ENCODE measurements around the gene NRP2.

Gene NRP2

DNA sequence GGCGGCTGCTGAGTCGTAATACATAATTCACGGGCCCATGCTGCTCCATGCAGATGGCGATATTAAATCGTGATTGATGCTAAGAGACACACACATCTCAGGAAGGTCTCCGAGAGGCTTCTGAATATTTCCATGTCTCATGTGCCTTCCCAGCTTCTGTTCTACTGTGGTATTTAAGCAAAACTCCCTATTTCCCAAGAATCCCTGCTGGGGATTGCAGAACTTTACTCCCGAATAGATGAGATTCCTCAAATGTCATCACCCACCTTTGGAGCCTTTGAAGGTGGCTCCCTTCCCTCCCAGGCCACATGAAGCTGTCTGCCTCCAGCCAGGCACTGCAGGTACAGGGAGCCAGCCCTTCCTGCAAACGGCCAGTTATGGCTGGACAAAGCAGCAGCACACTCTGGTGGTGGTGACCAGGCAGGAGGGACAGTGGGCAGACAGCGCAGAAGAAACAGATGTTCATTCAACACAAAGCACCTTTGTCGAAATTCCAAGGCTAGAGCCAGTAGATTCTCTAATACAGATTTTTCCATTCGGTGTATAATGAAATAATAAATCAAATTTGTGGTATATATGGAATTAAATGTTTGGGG, 14.1 kb downstream of the NRP2 start:
- no peaks in the 10 kb centered on the region for H3K36me3 ChIP-seq (ENCODE audit: control insufficient read depth, insufficient read depth, low read length)

DNA sequence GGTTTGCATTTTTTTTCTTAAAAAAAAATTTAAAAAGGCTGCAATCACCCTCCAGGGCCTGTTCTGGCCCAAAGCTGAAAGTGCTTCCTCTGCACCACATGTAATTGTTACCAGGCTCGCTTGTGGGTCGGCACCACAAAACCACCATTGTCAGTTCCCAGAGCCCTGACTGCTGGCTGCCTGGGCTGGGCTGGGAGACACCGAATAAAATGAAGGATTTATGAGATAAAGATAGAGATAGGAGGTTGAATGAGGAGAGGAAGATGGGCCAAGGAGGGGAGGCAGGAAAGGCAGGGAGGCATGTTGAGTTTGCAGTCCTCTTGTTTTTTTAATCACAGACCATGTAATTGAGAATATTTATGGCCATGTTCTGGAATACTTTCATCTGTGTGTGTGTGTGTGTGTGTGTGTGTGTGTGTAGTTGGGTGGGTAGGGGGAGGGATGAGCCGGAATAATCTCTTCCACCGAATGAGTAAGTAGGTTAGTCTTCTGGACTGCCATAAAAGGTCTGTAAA, 14.7 kb downstream of the NRP2 start:
- Histone ChIP-seq H3K27me3 (replicated peaks; ENCODE audit: control insufficient read depth, insufficient read depth, low read length) (no peaks in the 10 kb centered on the region), H3K4me3 (replicated peaks; ENCODE audit: low read depth, low read length) (no peak overlapping the region), H3K36me3 (ENCODE audit: control insufficient read depth, insufficient read depth, low read length) (no peaks in the 10 kb centered on the region)
- TF ChIP-seq, protein P1, sequence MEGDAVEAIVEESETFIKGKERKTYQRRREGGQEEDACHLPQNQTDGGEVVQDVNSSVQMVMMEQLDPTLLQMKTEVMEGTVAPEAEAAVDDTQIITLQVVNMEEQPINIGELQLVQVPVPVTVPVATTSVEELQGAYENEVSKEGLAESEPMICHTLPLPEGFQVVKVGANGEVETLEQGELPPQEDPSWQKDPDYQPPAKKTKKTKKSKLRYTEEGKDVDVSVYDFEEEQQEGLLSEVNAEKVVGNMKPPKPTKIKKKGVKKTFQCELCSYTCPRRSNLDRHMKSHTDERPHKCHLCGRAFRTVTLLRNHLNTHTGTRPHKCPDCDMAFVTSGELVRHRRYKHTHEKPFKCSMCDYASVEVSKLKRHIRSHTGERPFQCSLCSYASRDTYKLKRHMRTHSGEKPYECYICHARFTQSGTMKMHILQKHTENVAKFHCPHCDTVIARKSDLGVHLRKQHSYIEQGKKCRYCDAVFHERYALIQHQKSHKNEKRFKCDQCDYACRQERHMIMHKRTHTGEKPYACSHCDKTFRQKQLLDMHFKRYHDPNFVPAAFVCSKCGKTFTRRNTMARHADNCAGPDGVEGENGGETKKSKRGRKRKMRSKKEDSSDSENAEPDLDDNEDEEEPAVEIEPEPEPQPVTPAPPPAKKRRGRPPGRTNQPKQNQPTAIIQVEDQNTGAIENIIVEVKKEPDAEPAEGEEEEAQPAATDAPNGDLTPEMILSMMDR (IDR thresholded peaks at IDR 0.05; ENCODE audit: insufficient read depth, low read length, poor library complexity, severe bottlenecking), result no peak
- DNase-seq (ENCODE audit: extremely low read depth, insufficient read length), result no peak

More for the DNA sequence above, 14.1 kb downstream of the NRP2 start:
- TF ChIP-seq, protein P1 (IDR thresholded peaks at IDR 0.05; ENCODE audit: insufficient read depth, low read length, poor library complexity, severe bottlenecking), result no peak
- Histone ChIP-seq H3K27me3 (replicated peaks; ENCODE audit: control insufficient read depth, insufficient read depth, low read length) (no peaks in the 10 kb centered on the region), H3K4me3 (replicated peaks; ENCODE audit: low read depth, low read length) (no peak overlapping the region)
- no peak for DNase-seq (ENCODE audit: extremely low read depth, insufficient read length)

DNA sequence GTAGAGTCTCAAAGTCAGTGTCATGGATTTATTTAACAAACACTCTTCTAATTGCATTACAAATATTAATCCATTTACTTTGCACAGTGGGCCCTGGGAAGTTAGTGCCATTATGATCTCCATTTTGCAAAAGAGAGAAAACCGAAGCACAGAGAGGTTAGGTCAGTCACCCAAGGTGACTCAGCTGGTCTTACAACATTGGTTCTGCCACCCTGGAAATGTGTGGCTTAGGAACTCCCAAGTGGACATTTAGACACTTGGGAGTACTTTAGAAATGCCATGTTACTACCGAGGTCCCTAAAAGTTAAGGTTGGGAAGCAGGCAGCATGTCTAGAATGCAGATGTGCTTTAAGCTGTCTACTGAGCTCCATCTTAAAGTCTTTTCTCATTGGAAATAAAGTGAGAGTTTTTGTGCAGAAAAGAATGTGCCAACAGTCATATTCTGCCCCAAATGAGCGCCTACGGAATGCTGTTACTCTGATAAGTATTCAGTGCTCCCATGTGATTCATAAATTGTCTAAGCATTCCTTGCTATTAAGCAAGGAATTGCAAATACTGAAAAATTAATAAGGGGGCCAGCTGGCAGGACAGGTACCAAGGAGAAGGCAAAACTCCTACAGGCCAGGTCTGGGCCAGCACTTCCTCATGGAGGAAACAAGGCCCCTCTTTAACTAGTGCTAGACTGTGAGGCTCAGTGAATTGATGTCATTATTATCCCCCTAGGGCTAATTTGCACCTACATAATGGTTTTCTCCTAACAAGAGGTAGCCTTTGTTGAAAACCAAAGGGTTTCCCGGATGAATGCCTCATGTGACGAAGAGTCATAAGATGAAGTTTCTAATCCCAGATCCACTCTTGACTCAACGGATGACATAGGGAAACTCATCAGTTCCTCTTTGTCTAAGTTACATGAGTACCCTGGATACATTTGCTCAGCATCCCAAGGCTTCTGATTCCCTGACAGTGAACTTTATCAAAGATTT, 16.3 kb downstream of the NRP2 start:
- Histone ChIP-seq H3K36me3 (ENCODE audit: control insufficient read depth, insufficient read depth, low read length) (no peaks in the 10 kb centered on the region), H3K4me3 (replicated peaks; ENCODE audit: low read depth, low read length) (no peak overlapping the region), H3K27me3 (replicated peaks; ENCODE audit: control insufficient read depth, insufficient read depth, low read length) (no peaks in the 10 kb centered on the region)
- DNase-seq (ENCODE audit: extremely low read depth, insufficient read length), result no peak
- TF ChIP-seq, protein P1 (IDR thresholded peaks at IDR 0.05; ENCODE audit: insufficient read depth, low read length, poor library complexity, severe bottlenecking), result no peak

DNA sequence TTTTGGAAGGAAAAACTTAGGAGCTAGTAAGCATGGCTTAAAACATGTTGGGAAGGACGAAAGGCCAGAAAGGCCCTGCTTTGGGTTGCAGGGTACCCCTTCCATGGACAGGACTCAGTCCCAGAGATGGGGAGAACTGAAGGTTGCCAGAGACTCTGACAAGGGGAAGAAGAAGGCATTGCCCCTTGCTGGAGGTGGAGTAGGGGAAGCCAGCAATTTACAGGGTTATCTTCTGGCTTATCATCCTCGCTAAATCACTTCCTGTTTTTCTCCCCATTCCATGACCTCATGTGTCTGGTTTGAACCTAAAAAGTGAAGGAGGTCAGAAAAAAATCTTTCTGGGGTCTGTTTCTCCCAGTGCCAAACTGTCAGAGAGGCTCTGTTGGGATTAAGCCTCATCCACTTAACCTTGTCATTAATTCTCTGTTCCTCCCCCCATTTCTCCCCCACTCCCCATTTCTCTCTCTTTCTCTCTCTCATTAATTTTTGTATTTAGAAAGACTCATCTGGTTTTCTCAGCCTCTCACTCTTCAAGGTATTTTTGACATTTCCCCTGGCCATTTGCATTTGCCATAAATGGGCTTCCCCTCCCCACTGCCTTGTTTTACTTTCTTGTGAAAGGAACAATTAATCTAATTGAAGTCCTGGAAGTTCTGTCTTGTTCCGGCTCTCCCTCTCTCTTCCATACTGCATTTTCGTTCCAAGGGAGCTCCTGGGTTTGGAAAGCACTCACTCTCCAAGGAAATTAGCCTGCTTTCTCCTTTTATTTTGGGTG, 17.4 kb downstream of the NRP2 start:
- Histone ChIP-seq H3K4me3 (replicated peaks; ENCODE audit: low read depth, low read length) (no peak overlapping the region), H3K27me3 (replicated peaks; ENCODE audit: control insufficient read depth, insufficient read depth, low read length) (no peaks in the 10 kb centered on the region), H3K36me3 (ENCODE audit: control insufficient read depth, insufficient read depth, low read length) (no peaks in the 10 kb centered on the region)
- TF ChIP-seq, protein P1 (IDR thresholded peaks at IDR 0.05; ENCODE audit: insufficient read depth, low read length, poor library complexity, severe bottlenecking), result no peak
- DNase-seq (ENCODE audit: extremely low read depth, insufficient read length), result no peak

DNA sequence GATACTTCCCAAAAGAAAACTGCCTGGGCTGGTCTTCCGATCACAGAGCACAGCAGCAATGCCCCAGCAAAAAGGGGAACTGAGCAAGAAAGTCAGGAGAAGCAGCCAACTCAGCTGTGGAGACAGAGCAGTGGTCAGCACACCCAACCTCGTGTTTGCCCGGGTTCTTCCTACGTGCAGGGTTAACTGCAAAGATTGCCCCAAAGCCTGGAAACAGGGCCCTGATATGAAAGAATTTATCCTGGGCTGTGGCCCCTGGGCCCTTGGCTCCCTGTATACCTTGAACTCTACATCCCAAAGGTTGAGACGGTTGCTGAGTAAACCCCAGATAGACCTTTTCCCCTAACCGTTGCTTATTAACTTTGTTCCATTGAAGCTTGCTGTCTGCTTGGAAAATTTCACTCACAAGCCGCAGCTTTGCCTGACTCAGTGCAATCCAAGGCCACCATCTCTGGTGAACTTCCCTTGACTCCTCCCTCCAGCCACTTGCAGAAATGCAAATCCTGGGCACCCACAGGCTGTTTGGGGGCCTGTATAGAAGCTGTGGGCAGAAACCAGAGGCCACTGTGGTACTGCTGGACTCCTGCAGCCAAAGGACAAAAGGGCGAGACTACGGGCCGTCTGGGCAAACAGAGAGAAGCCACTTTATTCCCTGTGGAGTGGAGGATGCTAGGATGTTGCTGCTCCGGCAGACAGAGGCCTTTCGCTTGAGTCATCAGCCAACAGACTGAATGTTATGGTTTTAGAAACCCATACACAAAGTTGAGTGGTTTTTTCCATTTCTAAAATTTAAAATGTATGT, 18.2 kb downstream of the NRP2 start:
- Histone ChIP-seq H3K27me3 (replicated peaks; ENCODE audit: control insufficient read depth, insufficient read depth, low read length) (no peaks in the 10 kb centered on the region), H3K36me3 (ENCODE audit: control insufficient read depth, insufficient read depth, low read length) (no peaks in the 10 kb centered on the region), H3K4me3 (replicated peaks; ENCODE audit: low read depth, low read length) (no peak overlapping the region)
- no peak for DNase-seq (ENCODE audit: extremely low read depth, insufficient read length)
- TF ChIP-seq, protein P1 (IDR thresholded peaks at IDR 0.05; ENCODE audit: insufficient read depth, low read length, poor library complexity, severe bottlenecking), result no peak
